HepG2 (cell line): ENCODE data around the gene C16orf82. TPM values are rescaled to one million over a fixed set of nuclear protein-coding genes. Genes with fewer than 3 reads are reported as not detected.

Experiments used
- ATAC-seq: fragments of 200-7000 bp; cut with Tn5 transposase; 3 replicates; pipeline ENCODE4 v1.9.1; 2020; ENCODE audit warnings: mild to moderate bottlenecking, moderate library complexity
- BruUV-seq: library from RNA; stranded (reverse); fragments of 400-500 nt; replicated peaks from 2 replicates; lab custom pipeline; 2021; lab: Mats Ljungman, UMichigan
- CTCF ChIA-PET: fragments of 300-600 bp; formaldehyde crosslinking; extraction: SDS; loops from one replicate; lab custom pipeline; 2021; ENCODE audit warnings: low total read pairs, inconsistent platforms, low intra/inter-chr PET ratio; lab: Yijun Ruan, JAX
- POLR2A ChIA-PET: fragments of 350-600 bp; sonication (Branson Sonifier 250); formaldehyde crosslinking; loops from one replicate; lab custom pipeline; 2020; ENCODE audit warnings: antibody characterized with exemption, inconsistent platforms; lab: Yijun Ruan, JAX
- DNase-seq: peaks from one replicate; pipeline ENCODE4 v3.0.0-alpha.2; 2015; ENCODE audit warnings: low spot score
- FAIRE-seq: peaks from 3 replicates; lab custom pipeline; 2011; peaks lifted over from hg19 to GRCh38; lab: Jason Lieb, UNC
- H2AFZ ChIP-seq: one replicate; pipeline ENCODE4 v1.6.1; 2011; ENCODE audit warnings: low read length, inconsistent platforms
- H3K27ac ChIP-seq: fragments of 300-600 bp; 3 replicates; pipeline ENCODE4 v1.8.0; 2011; ENCODE audit warnings: mixed run types, mild to moderate bottlenecking, mixed read lengths, low read length, inconsistent platforms; ENCODE audit not compliant: insufficient read depth; ENCODE audit errors: extremely low read length
- H3K27me3 ChIP-seq, 2 experiments: fragments of 200-600 bp in 1 of 2; 2 replicates in 1 of 2; 3 replicates in 1 of 2; pipeline versions ENCODE4 v1.6.0 to v1.8.0; 2011; ENCODE audit warnings: low read length in 2 of 2, mild to moderate bottlenecking in 2 of 2, moderate library complexity in 2 of 2, inconsistent platforms in 1 of 2; ENCODE audit not compliant: insufficient read depth in 2 of 2, control insufficient read depth in 1 of 2
- H3K36me3 ChIP-seq, 2 experiments: fragments of 200-600 bp in 1 of 2; replicated peaks in 1 of 2; 2 replicates in 1 of 2; 3 replicates in 1 of 2; pipeline versions ENCODE4 v1.5.1 to v1.8.0; 2011; ENCODE audit warnings: low read length in 2 of 2, inconsistent platforms in 1 of 2; ENCODE audit not compliant: insufficient read depth in 2 of 2, control insufficient read depth in 1 of 2
- H3K4me1 ChIP-seq: 2 replicates; pipeline ENCODE4 v1.5.1; 2012; ENCODE audit warnings: low read length, inconsistent platforms; ENCODE audit not compliant: insufficient read depth
- H3K4me2 ChIP-seq: 2 replicates; pipeline ENCODE4 v1.6.0; 2011; ENCODE audit warnings: low read depth, low read length, inconsistent platforms
- H3K4me3 ChIP-seq, 3 experiments: fragments of 200-600 bp in 1 of 3; sonication (generic), shearing (Covaris generic) in 1 of 3; replicated peaks in 1 of 3; 2 replicates each; pipeline ENCODE4 v1.5.1; 2011 to 2016; ENCODE audit warnings: low read length in 3 of 3, inconsistent platforms in 2 of 3, low read depth in 2 of 3, mild to moderate bottlenecking in 2 of 3, control low read depth in 1 of 3, mixed read lengths in 1 of 3; ENCODE audit not compliant: insufficient read depth in 1 of 3
- H3K79me2 ChIP-seq: one replicate; pipeline ENCODE4 v1.6.1; 2011; ENCODE audit warnings: low read length, inconsistent platforms; ENCODE audit not compliant: insufficient read depth
- H3K9ac ChIP-seq: 2 replicates; pipeline ENCODE4 v1.6.0; 2011; ENCODE audit warnings: mild to moderate bottlenecking, low read depth, low read length, inconsistent platforms; ENCODE audit not compliant: insufficient read depth
- H3K9me3 ChIP-seq: 2 replicates; pipeline ENCODE4 v1.5.1; 2012; ENCODE audit warnings: mild to moderate bottlenecking, low read length
- H4K20me1 ChIP-seq: 2 replicates; pipeline ENCODE4 v1.6.0; 2011; ENCODE audit warnings: inconsistent platforms, mild to moderate bottlenecking, low read length, moderate library complexity; ENCODE audit not compliant: insufficient read depth
- ADNP ChIP-seq: sonication (generic); formaldehyde crosslinking; IDR thresholded peaks from 2 replicates; pipeline ENCODE4 v1.4.0; 2020; ENCODE audit warnings: missing genetic modification reagents
- DNMT3B ChIP-seq: conservative IDR thresholded peaks from 2 replicates; pipeline ENCODE4 v1.6.1; 2016; ENCODE audit warnings: missing biosample characterization, control low read depth
- HOXA3 ChIP-seq: sonication (generic); formaldehyde crosslinking; IDR thresholded peaks from 2 replicates; pipeline ENCODE4 v1.5.0; 2020; ENCODE audit warnings: missing genetic modification reagents
- IKZF4 ChIP-seq: sonication (generic); formaldehyde crosslinking; IDR thresholded peaks from 2 replicates; pipeline ENCODE4 v1.5.1; 2020; ENCODE audit warnings: borderline replicate concordance, mild to moderate bottlenecking, low read depth, missing genetic modification reagents; ENCODE audit errors: not compliant biosample characterization
- NR2F6 ChIP-seq, 2 experiments: IDR thresholded peaks; 2 replicates each; pipeline ENCODE4 v1.6.1; 2016; ENCODE audit warnings: antibody characterized with exemption in 1 of 2, mild to moderate bottlenecking in 1 of 2
- TFDP2 ChIP-seq: sonication (generic); formaldehyde crosslinking; IDR thresholded peaks from 2 replicates; pipeline ENCODE4 v1.4.0; 2020; ENCODE audit warnings: missing genetic modification reagents
- TOPORS ChIP-seq: sonication (generic); formaldehyde crosslinking; IDR thresholded peaks from 2 replicates; pipeline ENCODE4 v1.8.0; 2023; ENCODE audit warnings: mild to moderate bottlenecking, missing genetic modification reagents
- ZFYVE20 ChIP-seq: sonication (generic); formaldehyde crosslinking; IDR thresholded peaks from 2 replicates; pipeline ENCODE4 v1.8.0; 2023; ENCODE audit warnings: low read depth, mild to moderate bottlenecking, moderate library complexity, missing genetic modification reagents, borderline replicate concordance
- ZNF24 ChIP-seq: fragments of 450-650 bp; IDR thresholded peaks from 2 replicates; pipeline ENCODE4 v1.6.1; 2017; ENCODE audit warnings: antibody characterized with exemption, mild to moderate bottlenecking
- ZNF512B ChIP-seq: sonication (generic); formaldehyde crosslinking; IDR thresholded peaks from 2 replicates; pipeline ENCODE4 v1.5.1; 2020; ENCODE audit warnings: missing genetic modification reagents, mild to moderate bottlenecking, borderline replicate concordance
- ZNF629 ChIP-seq: sonication (generic); formaldehyde crosslinking; conservative IDR thresholded peaks from 2 replicates; pipeline ENCODE4 v1.5.0; 2020; ENCODE audit warnings: missing genetic modification reagents
- ZNF674 ChIP-seq: sonication (generic); formaldehyde crosslinking; IDR thresholded peaks from 2 replicates; pipeline ENCODE4 v1.5.0; 2020; ENCODE audit warnings: low read depth, mild to moderate bottlenecking, missing genetic modification reagents
- ZNF768 ChIP-seq: sonication (generic); formaldehyde crosslinking; IDR thresholded peaks from 2 replicates; pipeline ENCODE4 v1.4.0; 2020; ENCODE audit warnings: missing genetic modification reagents
- WGBS: methylation state at CpG from one replicate; pipeline ENCODE4 v1.1.6; 2017; ENCODE audit warnings: low lambda C conversion rate; 5-methylcytosine and 5-hydroxymethylcytosine counted together
- in situ Hi-C: cut with HindIII; loops from 2 replicates; pipeline ENCODE4 v1.10.0; 2017; ENCODE audit warnings: low pct_unique_long_range_greater_than_20kb; ENCODE audit not compliant: extremely low pct_ligation_motif_present
- intact Hi-C: fragments of 100-400 bp; cut with micrococcal nuclease; formaldehyde crosslinking; loops from one replicate; pipeline ENCODE4 v1.10.0; 2022; ENCODE audit not compliant: unreplicated experiment
- polyA plus RNA-seq, 8 experiments: library from polyadenylated mRNA; depleted of rRNA in 3 of 8; stranded (reverse) in 7 of 8; unstranded in 1 of 8; fragments of >200 nt; fragmentation: Illumina TruSeq in 4 of 8; extraction: Trizol in 4 of 8; gene quantifications; 2 replicates each; pipeline versions ENCODE4 v1.2.1 to v1.2.3, GENCODE V29; 2011 to 2016; ENCODE audit warnings: low read depth in 4 of 8, missing spikeins in 1 of 8, mixed read lengths in 1 of 8; ENCODE audit not compliant: insufficient read depth in 1 of 8
- total RNA-seq, 5 experiments: library from RNA; depleted of rRNA; stranded (reverse); fragments of >200 nt; fragmentation: Illumina TruSeq; extraction: Trizol; gene quantifications; 2 replicates each; pipeline ENCODE4 v1.2.3, GENCODE V29; 2016; ENCODE audit warnings: low read depth in 1 of 5
- TF ChIP-seq, protein P1 (sequence below): sonication (generic); formaldehyde crosslinking; IDR thresholded peaks from 2 replicates; pipeline ENCODE4 v1.5.0; 2020; ENCODE audit warnings: missing genetic modification reagents

Gene C16orf82
- total and polyA plus RNA-seq, 2 of the 13 experiments (the other 11 are each of a cell fraction or from before 2014, with no cell fraction given) = not detected

DNA sequence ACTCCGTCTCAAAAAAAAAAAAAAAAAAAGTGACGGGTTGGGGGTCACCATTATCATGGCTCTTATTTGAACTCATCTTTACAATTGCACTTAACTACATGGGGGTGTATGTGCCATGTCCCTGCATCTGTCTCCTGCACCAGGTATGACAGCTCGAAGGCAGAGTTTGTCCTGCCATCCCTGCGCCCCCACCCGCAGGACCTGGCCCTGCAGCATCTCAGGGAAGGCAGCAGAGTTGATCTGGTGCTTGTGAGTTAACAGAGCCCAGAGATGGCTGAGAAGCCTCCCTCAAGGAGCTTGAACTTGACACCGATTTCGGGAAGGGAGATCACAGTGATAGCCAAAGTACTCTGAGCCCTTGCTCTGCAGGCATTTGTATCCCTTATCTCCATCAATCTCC is 44.8 kb downstream of the C16orf82 start:
- in situ Hi-C loops = loop anchor here (10.0 to 25.0 kb wide), 2 partner anchors 57 to 1824 kb away; no protein-coding TSS in a partner anchor

GRCh38 chr16:27112093-27112811 is 45.5 kb downstream of the C16orf82 start:
- CTCF ChIA-PET = no interaction called here
- TF ChIP-seq ZFYVE20 (CRISPR knock-in tag) (no peak), ZNF24 (no peak), DNMT3B (CRISPR knock-in tag) (no peak), ZNF512B (CRISPR knock-in tag) (no peak), NR2F6 (IDR thresholded peaks at IDR 0.05) (no peak), NR2F6 (CRISPR knock-in tag; IDR thresholded peaks at IDR 0.05) (no peak), ADNP (0 out of 2 replicates have a peak, but pooled peaks have one; percentile 14), HOXA3 (CRISPR knock-in tag) (no peak), IKZF4 (no peak), ZNF768 (CRISPR knock-in tag) (peak; percentile 97), TFDP2 (no peak), TOPORS (CRISPR knock-in tag) (no peak)
- TF ChIP-seq, protein P1, sequence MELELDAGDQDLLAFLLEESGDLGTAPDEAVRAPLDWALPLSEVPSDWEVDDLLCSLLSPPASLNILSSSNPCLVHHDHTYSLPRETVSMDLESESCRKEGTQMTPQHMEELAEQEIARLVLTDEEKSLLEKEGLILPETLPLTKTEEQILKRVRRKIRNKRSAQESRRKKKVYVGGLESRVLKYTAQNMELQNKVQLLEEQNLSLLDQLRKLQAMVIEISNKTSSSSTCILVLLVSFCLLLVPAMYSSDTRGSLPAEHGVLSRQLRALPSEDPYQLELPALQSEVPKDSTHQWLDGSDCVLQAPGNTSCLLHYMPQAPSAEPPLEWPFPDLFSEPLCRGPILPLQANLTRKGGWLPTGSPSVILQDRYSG (CRISPR knock-in tag) = no peak

More for the DNA sequence above, 44.8 kb downstream of the C16orf82 start:
- POLR2A ChIA-PET = no interaction called here
- ATAC-seq = no peak
- no peak for DNase-seq
- Histone ChIP-seq H3K79me2 (no peaks in the 10 kb centered on the region), H3K36me3 (no peaks in the 10 kb centered on the region), H3K4me2 (no peak overlapping the region), H3K4me3 (no peak overlapping the region), H3K27me3 (no peaks in the 10 kb centered on the region), H3K4me1 (peaks cover 31% of the 10 kb centered on the region), H3K9me3 (no peaks in the 10 kb centered on the region), H2AFZ (no peak overlapping the region), H4K20me1 (no peaks in the 10 kb centered on the region), H3K9ac (no peak overlapping the region), H3K27ac (no peak overlapping the region)
- WGBS = 25% methylated on average over 5 of the region's 7 CpGs
- BruUV-seq = no TSS peak
- intact Hi-C loops = no loop called here
- TF ChIP-seq ZNF674 = no peak
- TF ChIP-seq ZNF629 (CRISPR knock-in tag) = 0 out of 2 replicates have a peak, but pooled peaks have one; percentile 12
- no peak for FAIRE-seq
- CTCF ChIA-PET = no interaction called here

More at GRCh38 chr16:27112093-27112811, 45.5 kb downstream of the C16orf82 start:
- no peak overlapping the region for H3K4me2 ChIP-seq
- H3K4me1 ChIP-seq = peaks cover 31% of the 10 kb centered on the region
- H3K27me3 ChIP-seq = no peaks in the 10 kb centered on the region
- no TSS peak for BruUV-seq
- no peaks in the 10 kb centered on the region for H3K79me2 ChIP-seq
- H3K4me3 ChIP-seq = no peak overlapping the region
- H4K20me1 ChIP-seq = no peaks in the 10 kb centered on the region
- H3K36me3 ChIP-seq = no peaks in the 10 kb centered on the region
- no peak overlapping the region for H3K9ac ChIP-seq
- ATAC-seq (no peak), DNase-seq (no peak), FAIRE-seq (no peak)
- WGBS = 71% methylated on average over 4 of the region's 4 CpGs
- in situ Hi-C loops = loop anchor here (10.0 to 25.0 kb wide), 2 partner anchors 57 to 1825 kb away; no protein-coding TSS in a partner anchor
- POLR2A ChIA-PET = no interaction called here
- intact Hi-C loops = no loop called here
- H2AFZ ChIP-seq = no peak overlapping the region
- no peak overlapping the region for H3K27ac ChIP-seq
- H3K9me3 ChIP-seq = no peaks in the 10 kb centered on the region
